Umbilical cord (tissue), 2 donors: Measurements from ENCODE around the gene SCYL1. TPM values are rescaled to one million over a fixed set of nuclear protein-coding genes. Genes with fewer than 3 reads are reported as not detected.
"Not testable (repeated sequence)": the region's sequence is repeated elsewhere in the genome, so short reads cannot be mapped to it uniquely, and the experiment has no call there.

Source experiments
- DNase-seq: peaks from one replicate; pipeline ENCODE4 v3.0.0-alpha.2; 2015; ENCODE audit warnings: low spot score
- total RNA-seq: library from RNA; depleted of rRNA; stranded (reverse); fragments of >200 nt; gene quantifications from one replicate; pipeline ENCODE4 v1.2.3, GENCODE V29; 2014; ENCODE audit warnings: low replicate concordance; ENCODE audit not compliant: insufficient read depth

Gene SCYL1
- total RNA-seq, 1 donor from 2014 or later: 60.7 TPM

GRCh38 chr11:65553301-65554001 lies 28.6 kb downstream of the SCYL1 start:
- DNase-seq: no peak

- DNase-seq: no peak
Observed at GRCh38 chr11:65554057-65554818, 29.4 kb downstream of the SCYL1 start.

- no peak for DNase-seq
Observed at GRCh38 chr11:65554842-65555430, 30.1 kb downstream of the SCYL1 start.

- peak; percentile 68 for DNase-seq
Observed at GRCh38 chr11:65555693-65556231, 30.9 kb downstream of the SCYL1 start.

- no peak for DNase-seq
Observed at GRCh38 chr11:65556470-65557279, 31.8 kb downstream of the SCYL1 start.

GRCh38 chr11:65557280-65558001 lies 32.6 kb downstream of the SCYL1 start:
- DNase-seq: peak; percentile 43

GRCh38 chr11:65558002-65558929 lies 33.4 kb downstream of the SCYL1 start, which contains the start of gene LTBP3:
Gene LTBP3, minus strand, starts transcription at chr11:65558359. Its CDS starts 400 bp downstream, at chr11:65557959.
- peak; percentile 92 for DNase-seq

GRCh38 chr11:65558930-65559509 lies 34.1 kb downstream of the SCYL1 start:
- no peak for DNase-seq

GRCh38 chr11:65559535-65559934 lies 34.7 kb downstream of the SCYL1 start:
- no peak for DNase-seq

GRCh38 chr11:65559951-65560537 lies 35.2 kb downstream of the SCYL1 start:
- DNase-seq: peak; percentile 48

GRCh38 chr11:65560555-65561418 lies 35.9 kb downstream of the SCYL1 start:
- DNase-seq: peak; percentile 80

- no peak for DNase-seq
Observed at GRCh38 chr11:65562020-65562419, 37.1 kb downstream of the SCYL1 start.

GRCh38 chr11:65562788-65563187 lies 37.9 kb downstream of the SCYL1 start:
- DNase-seq: no peak

- no peak for DNase-seq
Observed at GRCh38 chr11:65563601-65564000, 38.7 kb downstream of the SCYL1 start.

GRCh38 chr11:65564879-65565559 lies 40.1 kb downstream of the SCYL1 start:
- DNase-seq: not testable (repeated sequence)

- DNase-seq: no peak
Observed at GRCh38 chr11:65565624-65566453, 41.0 kb downstream of the SCYL1 start.
